ENCODE measurements around the gene IMPG1.

The IMPG1 gene

GRCh38 chr6:75880305-75880704 lies 192.2 kb downstream of the IMPG1 start:
- Histone ChIP-seq H3K27me3 (ENCODE audit: insufficient read depth, poor library complexity, severe bottlenecking) (no peaks in the 10 kb centered on the region), H3K27ac (replicated peaks) (no peak overlapping the region), H3K4me3 (replicated peaks; ENCODE audit: insufficient read depth, low read length) (no peak overlapping the region)
- TF ChIP-seq CTCF (IDR thresholded peaks at IDR 0.05; ENCODE audit: insufficient read depth, low read length): no peak
- no peak for TF ChIP-seq POLR2AphosphoS5 (IDR thresholded peaks at IDR 0.05; ENCODE audit: low read depth)
- no peak for TF ChIP-seq GABPA (IDR thresholded peaks at IDR 0.05; ENCODE audit: low read depth)
- TF ChIP-seq SPI1 (IDR thresholded peaks at IDR 0.05; ENCODE audit: borderline replicate concordance, low read depth): no peak
- no peak for TF ChIP-seq REST (IDR thresholded peaks at IDR 0.05; ENCODE audit: insufficient replicate concordance, low read depth)
- DNase-seq (ENCODE audit: low read depth in 1 of 2, low spot score in 1 of 2): no peak

GRCh38 chr6:75876152-75876551 lies 196.3 kb downstream of the IMPG1 start:
- TF ChIP-seq GABPA (IDR thresholded peaks at IDR 0.05; ENCODE audit: low read depth) (no peak), CTCF (IDR thresholded peaks at IDR 0.05; ENCODE audit: insufficient read depth, low read length) (no peak), REST (IDR thresholded peaks at IDR 0.05; ENCODE audit: insufficient replicate concordance, low read depth) (no peak), POLR2AphosphoS5 (IDR thresholded peaks at IDR 0.05; ENCODE audit: low read depth) (no peak)
- no peak overlapping the region for H3K27ac ChIP-seq (replicated peaks)
- H3K27me3 ChIP-seq (ENCODE audit: insufficient read depth, poor library complexity, severe bottlenecking): no peaks in the 10 kb centered on the region
- no peak for DNase-seq (ENCODE audit: low read depth in 1 of 2, low spot score in 1 of 2)
- no peak overlapping the region for H3K4me3 ChIP-seq (replicated peaks; ENCODE audit: insufficient read depth, low read length)

GRCh38 chr6:75874224-75874623 lies 198.2 kb downstream of the IMPG1 start:
- Histone ChIP-seq H3K27me3 (ENCODE audit: insufficient read depth, poor library complexity, severe bottlenecking) (no peaks in the 10 kb centered on the region), H3K4me3 (replicated peaks; ENCODE audit: insufficient read depth, low read length) (no peak overlapping the region), H3K27ac (replicated peaks) (no peak overlapping the region)
- no peak for DNase-seq (ENCODE audit: low read depth in 1 of 2, low spot score in 1 of 2)
- no peak for TF ChIP-seq REST (IDR thresholded peaks at IDR 0.05; ENCODE audit: insufficient replicate concordance, low read depth)
- TF ChIP-seq CTCF (IDR thresholded peaks at IDR 0.05; ENCODE audit: insufficient read depth, low read length): no peak
- no peak for TF ChIP-seq GABPA (IDR thresholded peaks at IDR 0.05; ENCODE audit: low read depth)
- TF ChIP-seq SPI1 (IDR thresholded peaks at IDR 0.05; ENCODE audit: borderline replicate concordance, low read depth): no peak
- no peak for TF ChIP-seq POLR2AphosphoS5 (IDR thresholded peaks at IDR 0.05; ENCODE audit: low read depth)

Data from HL-60 (cell line).